ENCODE data around the gene DOCK2.
A peak's percentile ranks its signal among the peaks of the same experiment; 100 is the strongest.

DOCK2 gene

GRCh38 chr5:169697511-169697890 is 60.4 kb downstream of the DOCK2 start:
- Histone ChIP-seq H4K20me1 (peaks cover 0 to 95% (median 5%) of the 10 kb centered on the region in 11 experiments; a peak in 10 of 22 replicates), H3K4me1 (peaks cover 0 to 13% (median 5%) of the 10 kb centered on the region in 10 experiments; a peak in 11 of 20 replicates), H3K36me3 (peaks cover 83 to 100% (median 97%) of the 10 kb centered on the region in 11 experiments), H3K27me3 (no peaks in the 10 kb centered on the region), H3K4me2 (no peak overlapping the region), H3K9ac (no peak overlapping the region), H3K27ac (no peak overlapping the region), H3K4me3 (no peak overlapping the region), H3K9me3 (replicated peaks in 1 of 11) (no peaks in the 10 kb centered on the region)
- no peak for TF ChIP-seq Cebpa-rat (IDR thresholded peaks at IDR 0.05)

- peaks cover 4 to 18% (median 9%) of the 10 kb centered on the region in 10 experiments; a peak in 19 of 20 replicates for H3K4me1 ChIP-seq
- peaks cover 0 to 95% (median 5%) of the 10 kb centered on the region in 11 experiments; a peak in 10 of 22 replicates for H4K20me1 ChIP-seq
- no peaks in the 10 kb centered on the region for H3K9me3 ChIP-seq (replicated peaks in 1 of 11)
- TF ChIP-seq Cebpa-rat (IDR thresholded peaks at IDR 0.05) = no peak
- no peak overlapping the region for H3K9ac ChIP-seq
- peaks cover 86 to 100% (median 97%) of the 10 kb centered on the region in 11 experiments for H3K36me3 ChIP-seq
- no peak overlapping the region for H3K27ac ChIP-seq
- H3K4me2 ChIP-seq = no peak overlapping the region
- H3K27me3 ChIP-seq = no peaks in the 10 kb centered on the region
- H3K4me3 ChIP-seq = no peak overlapping the region
Observed at GRCh38 chr5:169697976-169698375, 60.9 kb downstream of the DOCK2 start.

GRCh38 chr5:169700611-169701010 is 63.5 kb downstream of the DOCK2 start:
- no peaks in the 10 kb centered on the region for H3K27me3 ChIP-seq
- no peaks in the 10 kb centered on the region for H3K9me3 ChIP-seq (replicated peaks in 1 of 11)
- H3K9ac ChIP-seq = no peak overlapping the region
- H3K36me3 ChIP-seq = peaks cover 72 to 100% (median 97%) of the 10 kb centered on the region in 11 experiments
- H3K4me2 ChIP-seq = no peak overlapping the region
- no peak for TF ChIP-seq Cebpa-rat (IDR thresholded peaks at IDR 0.05)
- H3K27ac ChIP-seq = no peak overlapping the region
- H4K20me1 ChIP-seq = peaks cover 0 to 91% (median 0%) of the 10 kb centered on the region in 11 experiments; a peak in 9 of 22 replicates
- peaks cover 30 to 42% (median 32%) of the 10 kb centered on the region in 10 experiments for H3K4me1 ChIP-seq
- H3K4me3 ChIP-seq = no peak overlapping the region

GRCh38 chr5:169701910-169702451 is 64.9 kb downstream of the DOCK2 start:
- Histone ChIP-seq H3K9ac (no peak overlapping the region), H3K27ac (no peak overlapping the region), H3K9me3 (replicated peaks in 1 of 11) (no peaks in the 10 kb centered on the region), H3K4me2 (peak overlapping the region in 1 of 11 experiments; percentile 43; a peak in 1 of 22 replicates), H3K27me3 (no peaks in the 10 kb centered on the region), H3K4me3 (no peak overlapping the region), H3K4me1 (peaks cover 30 to 50% (median 43%) of the 10 kb centered on the region in 10 experiments), H3K36me3 (peaks cover 70 to 100% (median 97%) of the 10 kb centered on the region in 11 experiments), H4K20me1 (peaks cover 0 to 87% (median 0%) of the 10 kb centered on the region in 11 experiments; a peak in 9 of 22 replicates)
- no peak for TF ChIP-seq Cebpa-rat (IDR thresholded peaks at IDR 0.05)

- no peak overlapping the region; a peak in 1 of 22 replicates for H3K27ac ChIP-seq
- TF ChIP-seq Cebpa-rat (IDR thresholded peaks at IDR 0.05) = no peak
- peak overlapping the region in 3 of 11 experiments; percentile 13 to 24 (median 19); a peak in 2 of 22 replicates for H3K9ac ChIP-seq
- no peaks in the 10 kb centered on the region for H3K9me3 ChIP-seq (replicated peaks in 1 of 11)
- peaks cover 35 to 55% (median 43%) of the 10 kb centered on the region in 10 experiments for H3K4me1 ChIP-seq
- H3K36me3 ChIP-seq = peaks cover 68 to 100% (median 97%) of the 10 kb centered on the region in 11 experiments
- peaks cover 0 to 87% (median 0%) of the 10 kb centered on the region in 11 experiments; a peak in 9 of 22 replicates for H4K20me1 ChIP-seq
- no peak overlapping the region for H3K4me3 ChIP-seq
- H3K4me2 ChIP-seq = peak overlapping the region in 9 of 11 experiments; percentile 5 to 47 (median 30); a peak in 16 of 22 replicates
- no peaks in the 10 kb centered on the region for H3K27me3 ChIP-seq
Observed at GRCh38 chr5:169702693-169703481, 65.8 kb downstream of the DOCK2 start.

- H3K9me3 ChIP-seq (replicated peaks in 1 of 11) = no peaks in the 10 kb centered on the region
- no peak for TF ChIP-seq Cebpa-rat (IDR thresholded peaks at IDR 0.05)
- peaks cover 0 to 87% (median 0%) of the 10 kb centered on the region in 11 experiments; a peak in 9 of 22 replicates for H4K20me1 ChIP-seq
- no peaks in the 10 kb centered on the region for H3K27me3 ChIP-seq
- H3K36me3 ChIP-seq = peaks cover 68 to 100% (median 97%) of the 10 kb centered on the region in 11 experiments
- H3K27ac ChIP-seq = peak overlapping the region in 1 of 11 experiments; percentile 11; a peak in 2 of 22 replicates
- H3K4me2 ChIP-seq = peak overlapping the region; percentile 1 to 50 (median 32); a peak in 19 of 22 replicates
- H3K4me3 ChIP-seq = no peak overlapping the region
- H3K9ac ChIP-seq = 0 out of 22 replicates have a peak overlapping the region, but pooled peaks of 1 of the 11 experiments have one; percentile 28
- H3K4me1 ChIP-seq = peaks cover 41 to 60% (median 45%) of the 10 kb centered on the region in 10 experiments
Observed at GRCh38 chr5:169703813-169704212, 66.7 kb downstream of the DOCK2 start.

- Histone ChIP-seq H3K4me1 (peaks cover 41 to 60% (median 45%) of the 10 kb centered on the region in 10 experiments), H3K36me3 (peaks cover 68 to 100% (median 98%) of the 10 kb centered on the region in 11 experiments)
Observed at GRCh38 chr5:169705322-169705721, 68.2 kb downstream of the DOCK2 start.

GRCh38 chr5:169706071-169706470 is 69.0 kb downstream of the DOCK2 start:
- H3K27ac ChIP-seq = peak overlapping the region in 5 of 11 experiments; percentile 22 to 48 (median 25); a peak in 7 of 22 replicates
- peaks cover 41 to 60% (median 45%) of the 10 kb centered on the region in 10 experiments for H3K4me1 ChIP-seq
- peak overlapping the region in 6 of 11 experiments; percentile 49 to 77 (median 72); a peak in 11 of 22 replicates for H3K4me2 ChIP-seq
- TF ChIP-seq Cebpa-rat (IDR thresholded peaks at IDR 0.05) = no peak
- H3K27me3 ChIP-seq = no peaks in the 10 kb centered on the region
- no peak overlapping the region for H3K4me3 ChIP-seq
- H3K9ac ChIP-seq = no peak overlapping the region
- H3K9me3 ChIP-seq (replicated peaks in 1 of 11) = no peaks in the 10 kb centered on the region
- peaks cover 0 to 74% (median 0%) of the 10 kb centered on the region in 11 experiments; a peak in 8 of 22 replicates for H4K20me1 ChIP-seq
- H3K36me3 ChIP-seq = peaks cover 69 to 100% (median 99%) of the 10 kb centered on the region in 11 experiments

More at GRCh38 chr5:169705322-169705721, 68.2 kb downstream of the DOCK2 start:
- Histone ChIP-seq H3K4me2 (peak overlapping the region in 8 of 11 experiments; percentile 49 to 77 (median 70); a peak in 16 of 22 replicates), H3K27me3 (no peaks in the 10 kb centered on the region), H3K27ac (peak overlapping the region in 6 of 11 experiments; percentile 4 to 48 (median 24); a peak in 9 of 22 replicates), H4K20me1 (peaks cover 0 to 78% (median 0%) of the 10 kb centered on the region in 11 experiments; a peak in 8 of 22 replicates), H3K9me3 (replicated peaks in 1 of 11) (no peaks in the 10 kb centered on the region), H3K9ac (peak overlapping the region in 2 of 11 experiments; percentile 1 to 26; a peak in 2 of 22 replicates), H3K4me3 (no peak overlapping the region)
- TF ChIP-seq Cebpa-rat (IDR thresholded peaks at IDR 0.05) = no peak
